Thymus (tissue), 11 donors: Measurements from ENCODE around the gene ARHGAP18. TPM values are rescaled to one million over a fixed set of nuclear protein-coding genes. Genes with fewer than 3 reads are reported as not detected.
"Not testable (repeated sequence)": the region's sequence is repeated elsewhere in the genome, so short reads cannot be mapped to it uniquely, and the experiment has no call there.

Experiments used
- DNase-seq, 9 donors: peaks; one replicate each; pipeline ENCODE4 v3.0.0-alpha.2; 2013; ENCODE audit warnings: low spot score in 9 of 9, low read depth in 6 of 9, missing footprints in 1 of 9
- H3K27ac ChIP-seq, 2 donors: one replicate each; pipeline ENCODE4 v1.5.1; 2013; ENCODE audit warnings: control low read depth in 1 of 2, low read depth in 1 of 2, low read length in 1 of 2, mild to moderate bottlenecking in 1 of 2, moderate library complexity in 1 of 2
- H3K27me3 ChIP-seq, 2 donors: one replicate each; pipeline ENCODE4 v1.5.1; 2013; ENCODE audit warnings: low read length in 1 of 2; ENCODE audit not compliant: control insufficient read depth in 2 of 2, insufficient read depth in 1 of 2
- H3K36me3 ChIP-seq, 2 donors: one replicate each; pipeline ENCODE4 v1.5.1; 2013; ENCODE audit warnings: low read length in 1 of 2, mild to moderate bottlenecking in 1 of 2, moderate library complexity in 1 of 2; ENCODE audit not compliant: control insufficient read depth in 2 of 2, insufficient read depth in 2 of 2
- H3K4me1 ChIP-seq, 2 donors: one replicate each; pipeline ENCODE4 v1.5.1; 2013; ENCODE audit warnings: low read length in 2 of 2; ENCODE audit not compliant: control insufficient read depth in 2 of 2, insufficient read depth in 2 of 2
- H3K4me3 ChIP-seq, 2 donors: one replicate each; pipeline ENCODE4 v1.5.1; 2013; ENCODE audit warnings: low read length in 2 of 2, control low read depth in 1 of 2, mild to moderate bottlenecking in 1 of 2
- H3K9me3 ChIP-seq, 2 donors: one replicate each; pipeline ENCODE4 v1.5.1; 2013; ENCODE audit warnings: low read length in 1 of 2, mild to moderate bottlenecking in 1 of 2; ENCODE audit not compliant: control insufficient read depth in 2 of 2, insufficient read depth in 1 of 2
- WGBS: extraction: QIAGEN DNeasy Blood & Tissue Kit; methylation state at CpG from one replicate; pipeline ENCODE4 v1.1.7; 2013; 5-methylcytosine and 5-hydroxymethylcytosine counted together
- polyA plus RNA-seq: library from polyadenylated mRNA; stranded (reverse); fragments of 200-250 nt; gene quantifications from one replicate; pipeline ENCODE4 v1.2.3, GENCODE V29; 2013
- total RNA-seq: library from RNA; stranded (reverse); fragments of 120-200 nt; gene quantifications from one replicate; pipeline ENCODE4 v1.2.4, GENCODE V29; 2013
- donor health status: healthy.

ARHGAP18 gene
- total and polyA plus RNA-seq, 2 donors, result 8.2 to 11.8 TPM

- no peak for DNase-seq
- no peaks in the 10 kb centered on the region for H3K4me1 ChIP-seq
- no peaks in the 10 kb centered on the region for H3K36me3 ChIP-seq
- H3K4me3 ChIP-seq, result no peak overlapping the region
- no peaks in the 10 kb centered on the region for H3K27me3 ChIP-seq
- no peak overlapping the region for H3K27ac ChIP-seq
- H3K9me3 ChIP-seq, result no peaks in the 10 kb centered on the region
- 97% methylated on average over 2 of the region's 2 CpGs for WGBS
These were observed 123.2 kb downstream of the ARHGAP18 start for GRCh38 chr6:129586815-129587214.

GRCh38 chr6:129583866-129584265 lies 126.1 kb downstream of the ARHGAP18 start:
- no peak for DNase-seq
- Histone ChIP-seq H3K4me3 (no peak overlapping the region), H3K9me3 (no peaks in the 10 kb centered on the region), H3K36me3 (no peaks in the 10 kb centered on the region), H3K27ac (no peak overlapping the region), H3K27me3 (no peaks in the 10 kb centered on the region), H3K4me1 (no peaks in the 10 kb centered on the region)
- 98% methylated on average over 7 of the region's 7 CpGs for WGBS

DNA sequence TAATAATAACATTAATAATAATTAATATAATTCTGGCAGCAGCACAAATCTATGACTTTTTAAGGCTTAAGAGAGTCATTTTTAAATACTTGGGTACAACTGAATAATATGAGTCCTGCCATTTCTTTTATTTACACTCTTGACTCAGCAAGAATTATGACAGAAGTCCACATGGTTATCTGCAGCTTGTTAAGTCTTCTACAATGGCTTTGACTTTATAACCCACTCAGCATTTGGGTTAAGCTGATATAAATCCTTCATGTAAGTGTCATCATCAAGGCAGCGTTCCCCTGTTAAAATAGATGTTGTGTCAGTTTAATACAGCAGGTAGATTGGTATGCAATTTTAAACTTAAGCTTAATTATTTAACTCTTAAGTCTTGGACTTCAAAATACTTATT lies 131.7 kb downstream of the ARHGAP18 start:
- Histone ChIP-seq H3K36me3 (no peaks in the 10 kb centered on the region), H3K27ac (no peak overlapping the region), H3K4me1 (no peaks in the 10 kb centered on the region), H3K27me3 (no peaks in the 10 kb centered on the region), H3K9me3 (no peaks in the 10 kb centered on the region), H3K4me3 (no peak overlapping the region)
- no peak for DNase-seq
- WGBS, result 96% methylated on average over 1 of the region's 1 CpG

DNA sequence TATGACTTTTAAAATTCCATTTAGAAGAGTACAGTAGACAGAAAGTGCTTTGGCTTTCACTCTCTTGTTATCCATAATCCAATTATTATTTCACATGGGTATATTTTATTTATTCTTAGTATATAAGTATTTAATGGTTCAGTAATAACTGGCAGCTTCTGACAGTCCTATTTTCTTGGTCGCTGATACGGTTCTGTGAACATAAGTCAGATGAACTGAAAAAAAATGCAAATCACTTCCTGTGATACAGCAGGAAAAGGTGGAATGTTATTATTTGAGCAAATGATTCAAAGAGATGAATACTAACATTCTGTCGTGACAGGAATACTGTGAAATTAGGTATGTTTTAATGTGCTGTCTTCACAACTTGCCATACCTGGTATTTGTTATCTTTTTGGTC lies 132.3 kb downstream of the ARHGAP18 start:
- no peak overlapping the region for H3K27ac ChIP-seq
- H3K4me1 ChIP-seq, result no peaks in the 10 kb centered on the region
- DNase-seq, result no peak
- H3K36me3 ChIP-seq, result no peaks in the 10 kb centered on the region
- WGBS, result 94% methylated on average over 3 of the region's 3 CpGs
- no peak overlapping the region for H3K4me3 ChIP-seq
- H3K27me3 ChIP-seq, result no peaks in the 10 kb centered on the region
- H3K9me3 ChIP-seq, result no peaks in the 10 kb centered on the region

DNA sequence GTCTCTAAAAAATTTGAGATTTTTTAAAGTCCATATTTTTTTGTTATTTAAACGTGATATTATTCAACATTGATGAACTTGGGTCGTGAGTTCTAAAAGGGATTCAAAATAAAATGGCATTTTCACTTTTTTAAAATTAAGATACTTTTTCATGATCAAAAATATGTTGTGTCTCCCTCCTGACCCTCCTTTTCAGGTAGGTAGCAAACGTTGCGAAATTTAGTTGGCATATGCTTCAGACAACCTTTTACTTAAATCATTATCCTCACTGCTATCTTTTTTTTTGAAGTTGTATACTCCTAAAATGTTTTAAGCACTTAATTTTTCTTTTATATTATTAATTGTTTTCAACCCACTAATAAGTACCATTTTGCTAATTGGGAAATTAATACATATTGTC lies 133.5 kb downstream of the ARHGAP18 start:
- H3K27ac ChIP-seq, result no peak overlapping the region
- H3K4me3 ChIP-seq, result no peak overlapping the region
- no peaks in the 10 kb centered on the region for H3K9me3 ChIP-seq
- no peaks in the 10 kb centered on the region for H3K4me1 ChIP-seq
- no peak for DNase-seq
- WGBS, result 96% methylated on average over 4 of the region's 4 CpGs
- no peaks in the 10 kb centered on the region for H3K27me3 ChIP-seq
- no peaks in the 10 kb centered on the region for H3K36me3 ChIP-seq

GRCh38 chr6:129575378-129576118 lies 134.4 kb downstream of the ARHGAP18 start:
- H3K4me3 ChIP-seq, result no peak overlapping the region
- H3K9me3 ChIP-seq, result no peaks in the 10 kb centered on the region
- H3K27me3 ChIP-seq, result no peaks in the 10 kb centered on the region
- peak overlapping the region in 1 of 2 donors; percentile 27 for H3K27ac ChIP-seq
- no peaks in the 10 kb centered on the region for H3K36me3 ChIP-seq
- no peaks in the 10 kb centered on the region for H3K4me1 ChIP-seq
- DNase-seq, result peak in 6 of 9 donors; percentile 13 to 63 (median 33)
- 40% methylated on average over 10 of the region's 10 CpGs for WGBS

DNA sequence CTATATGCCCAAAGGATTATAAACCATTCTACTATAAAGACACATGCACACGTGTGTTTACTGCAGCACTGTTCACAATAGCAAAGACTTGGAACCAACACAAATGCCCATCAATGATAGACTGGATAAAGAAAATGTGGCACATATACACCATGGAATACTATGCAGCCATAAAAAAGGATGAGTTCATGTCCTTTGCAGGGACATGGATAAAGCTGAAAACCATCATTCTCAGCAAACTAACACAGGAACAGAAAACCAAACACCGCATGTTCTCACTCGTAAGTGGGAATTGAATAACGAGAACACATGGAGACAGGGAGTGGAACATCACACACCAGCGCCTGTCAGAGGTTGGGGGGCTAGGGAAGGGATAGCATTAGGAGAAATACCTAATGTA lies 135.4 kb downstream of the ARHGAP18 start:
- H3K4me3 ChIP-seq, DNase-seq, H3K27ac ChIP-seq, H3K36me3 ChIP-seq, H3K4me1 ChIP-seq, H3K9me3 ChIP-seq, H3K27me3 ChIP-seq: not testable (repeated sequence)
- whole genome bisulfite sequencing, result 99% methylated on average over 5 of the region's 5 CpGs

DNA sequence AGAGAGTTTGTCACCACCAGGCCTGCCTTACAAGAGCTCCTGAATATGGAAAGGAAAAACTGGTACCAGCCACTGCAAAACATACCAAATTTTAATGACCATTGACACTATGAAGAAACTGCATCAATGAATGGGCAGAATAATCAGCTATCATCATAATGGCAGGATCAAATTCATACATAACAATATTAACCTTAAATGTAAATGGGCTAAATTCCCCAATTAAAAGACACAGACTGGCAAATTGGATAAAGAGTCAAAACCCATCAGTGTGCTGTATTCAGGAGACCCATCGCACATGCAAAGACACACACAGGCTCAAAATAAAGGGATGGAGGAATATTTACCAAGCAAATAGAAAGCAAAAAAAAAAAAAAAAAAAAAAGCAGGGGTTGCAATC lies 139.0 kb downstream of the ARHGAP18 start:
- H3K27me3 ChIP-seq, H3K36me3 ChIP-seq, H3K4me3 ChIP-seq, H3K9me3 ChIP-seq, DNase-seq, H3K27ac ChIP-seq, H3K4me1 ChIP-seq: not testable (repeated sequence)
- 100% methylated on average over 1 of the region's 1 CpG for WGBS

DNA sequence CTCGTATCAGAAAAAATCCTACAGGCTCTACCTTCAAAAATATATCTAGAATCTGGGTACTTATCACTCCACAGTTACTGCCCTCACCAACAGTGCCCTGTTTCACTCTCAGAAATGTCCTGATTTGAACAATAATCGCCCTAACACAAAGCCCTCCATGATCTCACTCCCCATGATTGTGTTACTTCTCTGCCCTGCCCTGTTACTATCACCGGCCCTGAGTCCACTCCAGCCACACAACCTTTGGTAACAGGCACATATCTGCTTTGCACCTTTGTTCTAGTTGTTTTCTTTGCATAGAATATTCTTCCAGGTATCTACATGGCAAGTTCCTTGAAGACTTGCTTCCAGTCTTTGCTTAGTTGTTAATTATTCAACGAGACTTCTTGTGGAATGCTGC lies 142.0 kb downstream of the ARHGAP18 start:
- Histone ChIP-seq H3K36me3 (no peaks in the 10 kb centered on the region), H3K27me3 (no peaks in the 10 kb centered on the region), H3K4me3 (no peak overlapping the region), H3K27ac (no peak overlapping the region), H3K4me1 (peaks cover 2 to 11% of the 10 kb centered on the region in 2 donors), H3K9me3 (no peaks in the 10 kb centered on the region)
- 98% methylated on average over 4 of the region's 4 CpGs for WGBS
- no peak for DNase-seq
